PFSK-1 (cell line): ENCODE results near the gene GDPD3.

ENCODE experiments used
- FOXP2 ChIP-seq: optimal IDR thresholded peaks from 2 replicates; pipeline ENCODE3; 2011; ENCODE audit warnings: borderline replicate concordance, control low read depth, inconsistent platforms; ENCODE audit not compliant: insufficient read depth; ENCODE audit errors: extremely low read length, extremely low read depth
- POLR2AphosphoS5 ChIP-seq: IDR thresholded peaks from 2 replicates; pipeline ENCODE4 v1.6.1; 2012; ENCODE audit warnings: low read depth, mild to moderate bottlenecking, control low read depth, low read length, moderate library complexity
- REST ChIP-seq, 2 experiments: IDR thresholded peaks; 2 replicates each; pipeline versions ENCODE4 v1.6.1 to v1.8.0; 2011 to 2012; ENCODE audit warnings: low read depth in 2 of 2, low read length in 2 of 2, control low read depth in 1 of 2, inconsistent platforms in 1 of 2, mild to moderate bottlenecking in 1 of 2, moderate library complexity in 1 of 2; ENCODE audit not compliant: insufficient read depth in 1 of 2

GRCh38 chr16:30084816-30085159, 28.5 kb downstream of the GDPD3 start:
- no peak for TF ChIP-seq POLR2AphosphoS5
- TF ChIP-seq FOXP2: no peak
- no peak for TF ChIP-seq REST (IDR thresholded peaks at IDR 0.05; ENCODE audit: insufficient read depth in 1 of 2, low read depth in 2 of 2, low read length in 2 of 2)
